GM19025 (cell line): ENCODE data around the gene RAB35.

Source experiments
- ATAC-seq: cut with Tn5 transposase; IDR thresholded peaks from one replicate; pipeline ENCODE4 v1.9.1; 2021; ENCODE audit warnings: mild to moderate bottlenecking, low read depth, moderate library complexity; ENCODE audit not compliant: unreplicated experiment

Gene RAB35

DNA sequence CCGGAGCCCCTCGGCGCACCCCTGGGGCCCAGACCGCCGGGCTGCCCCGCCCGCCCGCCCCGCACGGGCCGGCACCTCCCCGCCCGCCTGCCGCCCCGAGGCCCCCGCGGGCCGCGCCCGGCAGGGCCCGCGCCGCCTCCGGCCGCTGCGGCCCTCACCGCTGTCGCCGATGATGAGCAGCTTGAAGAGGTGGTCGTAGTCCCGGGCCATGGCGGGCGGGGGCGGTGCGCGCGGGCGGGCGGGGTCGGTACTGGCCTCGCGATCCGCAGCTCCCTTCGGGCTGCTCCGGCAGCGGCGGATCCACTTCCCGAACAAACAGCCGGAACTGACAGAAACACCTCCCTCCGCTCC lies at the start of gene RAB35:
RAB35 (minus strand) TSS at position 313 of the 351 bp plus-strand sequence; CDS start at position 210, 103 bp downstream.
- ATAC-seq: peak; percentile 5

DNA sequence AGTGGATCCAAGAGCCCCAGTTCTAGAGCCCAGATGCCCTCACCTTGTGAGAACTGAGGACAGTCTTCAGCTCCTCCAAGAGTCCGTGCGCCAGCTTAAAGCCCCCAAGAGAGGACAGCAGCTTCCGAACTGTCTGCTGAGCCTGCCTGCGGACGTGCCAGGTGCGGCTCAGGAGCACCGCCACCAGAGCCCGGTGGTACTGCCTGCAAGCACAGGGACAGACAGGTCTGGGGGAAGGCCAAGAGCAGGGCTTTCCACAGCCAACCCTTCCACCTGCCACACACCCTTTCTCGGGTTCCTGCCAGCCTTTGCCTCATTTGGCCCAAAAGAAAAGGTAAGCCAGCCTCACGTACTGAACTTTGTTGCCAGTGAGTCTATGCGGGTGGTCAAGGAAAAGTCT lies 47.7 kb upstream of the RAB35 start:
- no peak for ATAC-seq

DNA sequence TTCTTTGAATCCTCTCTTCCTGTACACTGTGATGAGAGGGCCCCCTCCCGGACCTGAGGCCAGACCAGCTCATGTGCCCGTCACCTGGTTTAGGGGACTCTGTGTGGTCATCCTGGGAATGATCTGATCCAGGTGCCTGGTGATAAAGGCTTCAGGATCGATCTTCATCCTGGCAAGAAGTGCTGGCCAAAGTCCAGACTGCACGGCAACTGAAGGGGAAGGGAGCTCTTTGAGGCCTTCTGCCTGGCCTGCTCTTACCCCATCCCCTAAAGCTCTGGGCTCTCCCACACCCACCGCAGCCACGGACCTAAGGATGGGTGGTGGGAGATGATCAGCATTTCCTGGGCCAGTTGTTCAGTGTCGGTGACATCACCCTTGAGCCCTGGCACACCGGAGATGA lies 46.2 kb upstream of the RAB35 start:
- no peak for ATAC-seq

DNA sequence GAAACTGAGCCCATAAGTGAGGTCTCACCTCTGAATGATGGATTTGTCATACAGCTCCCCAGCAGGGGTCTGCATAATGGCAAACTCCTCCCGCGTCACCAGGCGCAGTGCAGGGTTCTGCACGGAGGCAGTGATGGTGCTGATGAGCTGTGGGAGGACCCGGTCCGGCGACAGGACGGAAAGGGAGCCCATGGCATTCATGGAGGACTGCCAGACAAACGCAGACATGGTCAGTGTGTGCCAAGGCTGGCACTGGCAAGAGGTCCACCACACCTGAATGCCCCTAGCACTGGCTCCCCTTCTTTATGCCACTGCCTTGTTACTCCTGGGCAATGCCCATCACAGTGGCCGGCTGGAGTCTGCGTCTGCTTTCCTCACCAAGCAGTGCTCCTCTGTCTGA lies 45.3 kb upstream of the RAB35 start:
- no peak for ATAC-seq

DNA sequence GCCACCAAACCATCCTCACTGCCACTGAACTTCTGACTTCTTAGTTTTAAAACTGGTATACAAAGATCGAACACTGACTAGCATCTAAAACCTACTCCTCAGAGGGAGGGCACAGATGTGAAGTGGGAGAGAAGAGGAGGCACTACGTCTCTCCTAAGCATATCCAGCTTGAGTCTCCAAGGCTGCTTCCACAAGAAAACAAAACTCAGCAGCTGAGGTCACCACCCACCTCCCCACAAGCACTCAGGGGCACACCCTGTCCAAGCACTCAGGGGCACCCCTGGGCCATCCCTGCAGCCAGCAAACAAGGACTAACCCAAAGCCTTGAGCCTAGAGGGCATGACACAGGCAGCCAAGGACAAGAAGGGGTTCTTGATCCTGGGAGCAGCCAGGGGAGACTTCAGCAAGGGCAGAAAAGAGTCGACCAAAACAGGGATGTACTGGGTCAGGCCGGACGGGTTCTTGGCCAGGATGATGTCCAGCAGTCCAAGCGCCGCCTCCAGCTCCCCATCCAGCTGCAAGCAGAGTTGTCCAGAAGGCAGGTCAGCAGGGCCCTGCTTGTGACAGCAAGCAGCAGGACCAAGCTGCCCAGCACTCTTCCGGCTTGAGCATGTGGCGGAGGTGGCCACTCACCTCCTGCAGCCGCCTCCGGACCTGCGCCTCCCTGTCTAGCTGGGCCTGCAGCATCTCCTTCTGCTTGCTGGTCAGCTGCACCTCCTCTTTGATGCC lies 43.1 kb upstream of the RAB35 start:
- ATAC-seq: no peak

DNA sequence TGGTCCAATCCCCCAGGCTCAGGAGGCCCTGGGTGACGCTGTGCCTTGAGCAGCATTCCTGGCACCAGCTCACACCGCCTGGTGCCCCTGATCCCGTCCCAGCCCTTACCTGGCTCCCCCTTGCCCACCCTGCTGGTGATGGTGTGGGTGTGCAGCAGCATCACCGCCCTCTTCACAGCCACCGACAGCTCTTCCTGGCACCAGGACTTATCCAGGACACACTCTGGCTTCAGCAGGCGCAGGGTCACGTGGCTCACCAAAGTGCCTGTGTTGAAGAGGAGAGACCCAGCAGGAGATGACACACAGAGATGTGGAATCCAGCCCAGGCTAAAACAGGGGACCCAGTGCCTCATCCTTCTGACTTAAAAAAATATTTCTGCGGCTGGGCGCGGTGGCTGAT lies 41.8 kb upstream of the RAB35 start:
- no peak for ATAC-seq

DNA sequence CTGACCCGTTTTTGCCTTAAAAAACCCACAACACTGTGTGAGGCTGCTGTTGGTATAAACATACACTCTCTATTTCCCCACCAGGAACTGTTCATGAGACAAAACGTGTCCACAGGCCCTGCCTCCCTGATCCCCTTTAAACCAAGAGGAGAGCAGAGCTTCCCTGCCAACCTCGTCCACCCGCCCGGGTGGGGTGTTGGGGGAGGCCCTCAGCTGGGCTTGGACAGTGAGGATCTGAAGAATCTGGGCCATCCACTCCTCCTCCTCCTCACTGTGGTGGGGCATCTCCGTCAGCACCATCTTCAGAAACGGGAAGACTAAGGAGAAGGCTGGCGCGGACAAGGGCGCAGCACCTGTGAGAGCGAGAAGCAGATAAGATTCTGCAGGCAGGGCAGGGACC lies 41.1 kb upstream of the RAB35 start:
- ATAC-seq: no peak

DNA sequence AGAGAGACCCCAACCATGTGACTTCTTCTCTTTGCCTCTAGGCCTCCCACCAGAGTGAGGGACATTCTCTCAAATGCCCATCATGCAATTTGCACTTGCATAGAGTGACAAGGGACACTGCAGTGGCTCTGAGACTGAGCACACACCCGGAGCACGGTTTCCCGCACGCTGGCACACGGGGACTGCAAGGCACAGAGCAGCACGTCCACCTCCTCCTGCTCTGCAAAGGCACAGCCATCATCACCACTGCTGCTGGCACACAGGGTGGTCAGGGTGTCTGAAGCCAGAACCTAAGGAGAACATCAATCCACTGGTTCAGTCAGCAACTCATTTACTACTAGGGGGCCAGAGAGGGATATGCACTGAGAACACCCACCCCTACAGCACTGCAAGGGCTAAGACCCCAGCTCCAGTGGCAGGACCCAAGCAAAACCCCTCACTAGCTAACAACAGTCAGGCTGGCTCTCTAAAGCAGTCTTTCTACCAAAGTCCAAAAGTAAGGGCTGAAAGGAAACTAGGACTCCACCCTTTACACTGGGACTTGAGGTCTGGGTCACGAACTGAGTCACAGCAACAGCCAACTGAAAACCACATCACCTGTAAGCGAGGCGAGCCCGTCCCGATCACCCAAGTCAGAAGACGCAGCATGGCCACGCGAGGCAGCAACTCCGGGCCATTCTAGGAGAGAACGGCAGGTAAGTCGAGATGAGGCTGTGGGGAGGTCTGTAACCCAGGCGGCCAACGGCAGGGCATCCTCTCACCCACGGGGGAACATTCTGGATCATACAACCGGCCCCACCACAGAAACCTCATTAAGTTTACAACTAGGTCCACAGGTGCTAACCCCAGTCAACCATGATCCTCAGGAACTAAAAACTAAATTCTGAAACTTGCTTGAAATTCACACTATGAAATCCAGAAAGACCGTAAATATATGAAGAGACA lies 40.0 kb upstream of the RAB35 start:
- ATAC-seq: no peak

DNA sequence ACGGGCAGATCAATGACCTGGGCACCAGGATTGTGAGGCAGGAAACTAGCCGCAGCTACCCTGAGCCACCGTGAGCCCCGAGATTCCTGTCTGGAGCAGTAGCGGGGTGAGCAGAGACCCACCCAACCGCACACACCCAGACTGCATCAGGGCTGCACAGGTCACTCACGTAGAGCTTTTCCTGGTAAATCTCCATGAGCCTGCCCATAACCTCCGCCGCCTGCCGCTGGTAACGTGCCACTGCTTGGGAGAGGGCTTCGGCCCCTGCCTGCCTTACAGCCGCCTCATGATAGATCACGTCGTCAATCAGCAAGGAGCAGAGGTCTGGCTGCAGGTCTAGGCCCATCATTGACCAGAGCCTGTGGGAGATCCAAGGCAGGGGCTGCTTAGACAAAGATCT lies 38.5 kb upstream of the RAB35 start:
- no peak for ATAC-seq

DNA sequence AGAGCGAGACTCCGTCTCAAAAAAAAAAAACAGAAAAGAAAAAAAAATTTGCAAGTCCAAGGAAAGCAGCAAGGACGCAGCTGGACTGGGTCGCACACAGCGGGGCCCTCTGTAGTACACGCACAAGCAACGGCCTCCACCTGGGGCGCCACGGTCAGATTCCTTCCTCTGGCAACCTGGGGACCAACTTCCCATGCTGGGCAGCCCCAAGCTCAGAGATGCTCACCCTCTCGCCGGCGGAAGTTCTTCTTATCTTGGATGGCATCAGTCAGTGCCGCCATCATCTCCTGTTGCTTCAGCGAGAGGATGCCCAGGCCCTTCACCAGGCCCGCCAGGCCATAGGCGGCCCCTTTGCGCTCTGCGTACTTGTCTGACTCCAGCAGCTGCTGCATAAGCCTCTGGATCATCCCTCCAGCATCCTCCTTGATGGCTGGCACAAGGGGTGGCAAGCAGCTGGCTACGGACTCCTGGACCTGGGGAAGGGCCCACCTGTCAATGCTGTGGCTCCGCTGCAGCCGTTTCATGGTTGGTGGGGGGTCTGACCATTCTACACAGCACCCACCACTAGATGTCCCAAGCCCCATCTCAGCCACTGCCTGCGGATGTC lies 34.5 kb upstream of the RAB35 start:
- ATAC-seq: no peak

DNA sequence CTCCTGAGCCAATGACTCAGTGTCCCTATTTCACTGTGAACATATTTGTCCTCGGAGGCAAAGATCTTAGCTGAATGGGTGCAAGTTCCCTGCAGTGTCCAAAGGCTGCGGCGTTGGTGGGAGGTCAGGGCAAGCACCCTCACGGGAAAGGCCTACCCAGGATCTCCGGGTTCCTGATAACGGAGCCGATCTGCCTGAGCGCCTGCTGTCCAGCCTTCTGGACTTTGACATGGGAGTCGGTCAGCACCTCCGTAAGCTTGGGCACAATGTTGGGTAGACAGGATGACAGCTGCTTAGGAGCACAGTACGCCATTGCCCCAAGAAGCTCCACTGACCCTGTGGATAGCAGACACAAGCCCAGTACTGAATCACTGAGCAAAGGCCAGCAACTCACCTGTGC lies 31.5 kb upstream of the RAB35 start:
- ATAC-seq: no peak

DNA sequence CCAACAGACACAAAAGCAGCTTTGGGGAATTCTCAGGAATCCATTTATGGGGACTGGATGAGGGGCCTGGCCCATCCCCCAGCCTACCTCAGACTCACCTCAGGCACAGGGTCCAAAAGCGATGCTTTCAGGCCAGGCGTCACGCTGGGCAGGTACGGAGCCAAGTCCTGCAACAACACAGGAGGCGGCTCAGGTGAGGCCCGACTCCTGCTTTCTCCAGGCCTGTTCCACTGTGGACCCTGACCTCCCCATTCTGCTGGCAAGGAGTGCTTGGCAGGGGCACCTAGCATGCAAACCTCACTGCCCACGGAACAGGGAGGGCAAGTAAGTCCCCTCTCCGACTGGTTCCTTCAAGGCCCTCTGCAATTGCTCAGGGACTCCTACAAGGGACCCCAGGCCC lies 28.6 kb upstream of the RAB35 start:
- ATAC-seq: no peak

DNA sequence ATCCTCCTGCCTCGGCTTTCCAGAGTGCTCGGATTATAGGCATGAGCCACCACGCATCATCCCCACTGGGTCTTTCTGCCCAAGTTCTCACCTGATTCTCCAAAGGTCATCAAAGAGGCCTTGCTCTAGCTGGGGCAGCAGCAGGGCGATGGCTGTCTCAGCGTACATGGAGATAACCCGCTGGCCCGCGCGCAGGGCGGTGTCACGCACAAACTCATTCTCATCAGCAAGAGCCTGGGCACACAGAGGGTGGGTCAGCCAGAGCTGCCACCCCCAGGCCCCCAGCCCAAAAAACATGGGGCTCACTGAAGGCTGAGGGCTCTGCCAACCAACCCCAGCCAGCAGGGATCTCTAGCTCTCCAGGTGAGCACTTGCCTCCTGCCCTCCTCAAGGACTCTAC lies 27.7 kb upstream of the RAB35 start:
- ATAC-seq: no peak

DNA sequence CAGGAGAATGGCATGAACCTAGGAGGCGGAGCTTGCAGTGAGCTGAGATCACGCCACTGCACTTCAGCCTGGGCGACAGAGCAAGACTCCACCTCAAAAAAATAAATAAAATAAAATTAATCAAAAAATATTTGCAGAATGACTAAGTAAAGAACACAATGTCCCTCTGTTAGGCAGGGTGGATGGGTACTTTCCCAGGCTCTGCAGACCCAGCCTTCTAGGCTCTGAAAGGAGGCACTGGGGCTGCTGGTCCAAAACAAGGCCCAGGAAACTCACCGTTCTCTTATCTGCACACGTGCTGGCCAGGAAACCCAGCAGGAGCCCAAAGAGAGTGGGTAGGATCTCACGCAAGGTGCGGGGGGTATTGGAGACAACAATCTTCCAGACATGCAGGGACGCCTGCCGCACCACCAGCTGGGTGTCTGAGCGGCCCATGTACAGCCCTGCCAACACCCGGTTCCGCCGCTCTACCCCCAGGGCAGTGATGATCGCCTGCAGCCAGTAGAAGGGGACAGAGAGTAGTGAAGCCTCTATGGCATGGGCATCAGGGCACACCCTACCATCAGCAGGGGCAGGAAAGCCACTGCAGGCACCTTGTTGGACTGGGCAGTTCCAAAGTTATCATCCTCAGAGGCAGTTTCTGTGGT lies 25.8 kb upstream of the RAB35 start:
- no peak for ATAC-seq

DNA sequence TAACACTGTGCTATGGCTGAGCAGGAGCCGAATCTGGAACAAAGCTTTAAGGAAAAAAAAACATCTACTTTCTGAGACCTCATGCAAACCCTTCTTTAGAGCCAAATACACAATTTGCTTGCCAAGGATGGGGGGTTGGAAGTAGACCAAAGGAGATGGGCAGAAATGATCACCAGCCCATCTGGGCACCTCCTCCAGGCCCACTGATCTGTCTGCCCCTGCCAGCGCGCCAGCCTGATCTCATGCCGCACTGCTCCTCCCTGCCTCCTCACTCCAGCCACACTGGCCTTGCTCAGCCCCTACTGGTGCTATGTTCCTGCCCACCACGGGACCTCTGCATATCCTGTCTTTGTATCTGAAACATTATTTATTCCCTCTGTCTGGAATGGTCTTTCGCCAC lies 24.8 kb upstream of the RAB35 start:
- ATAC-seq: no peak

DNA sequence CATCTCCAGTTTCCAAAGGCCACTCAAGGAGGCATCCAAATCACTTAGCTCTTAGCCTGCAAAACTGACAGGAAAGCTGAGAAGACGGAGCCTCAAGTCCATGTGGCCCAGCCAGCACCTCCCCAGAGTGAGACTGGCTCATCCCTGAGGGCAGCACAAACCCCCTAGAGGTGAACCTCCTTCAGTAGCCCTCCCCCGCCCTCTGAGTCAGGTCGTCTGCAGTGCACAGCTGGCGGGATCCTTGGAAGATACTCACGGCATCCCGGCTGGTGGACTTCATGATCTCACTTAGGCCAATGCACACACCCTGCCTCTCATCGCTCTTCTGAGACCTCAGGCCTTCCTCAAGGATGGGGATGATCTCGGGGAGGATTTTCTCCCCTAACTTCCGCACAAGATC lies 24.1 kb upstream of the RAB35 start:
- no peak for ATAC-seq

DNA sequence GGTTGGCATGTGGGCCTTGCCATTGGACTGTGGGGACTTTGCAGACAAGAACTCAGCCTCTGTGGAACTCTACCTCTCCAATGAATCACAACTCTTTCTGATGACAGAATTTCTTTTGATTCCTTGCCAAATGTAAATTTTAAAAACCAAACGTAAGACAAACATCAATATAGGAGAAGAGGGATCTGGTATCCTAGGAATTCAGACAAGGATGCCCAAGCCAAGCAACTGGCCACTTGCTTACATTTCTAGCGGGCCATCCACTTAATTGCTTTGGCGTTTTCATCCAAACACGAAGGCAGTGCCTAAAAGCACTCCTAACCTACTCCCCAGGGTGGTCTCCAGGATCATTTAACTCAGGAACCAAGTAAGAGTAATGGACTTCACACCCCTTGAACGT lies 23.4 kb upstream of the RAB35 start:
- ATAC-seq: no peak

DNA sequence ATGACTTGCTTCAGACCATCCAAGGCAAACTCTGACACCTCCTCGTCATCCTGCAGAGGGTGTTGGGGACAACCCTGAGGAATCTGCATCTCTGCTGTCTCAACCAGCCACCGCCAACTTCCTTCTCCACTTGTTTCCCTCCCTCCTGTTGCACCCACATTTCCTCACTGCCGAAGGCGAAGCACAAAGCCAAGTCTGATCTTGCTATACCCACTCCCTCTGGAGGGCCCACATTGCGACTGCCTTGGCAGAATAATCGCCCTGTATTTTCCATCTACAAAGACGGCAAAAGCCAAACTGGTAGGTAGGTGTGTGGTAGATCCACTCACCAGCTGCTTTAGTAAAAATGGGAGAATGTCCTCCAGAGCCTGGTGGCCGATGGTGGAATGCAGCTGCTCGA lies 21.8 kb upstream of the RAB35 start:
- no peak for ATAC-seq

DNA sequence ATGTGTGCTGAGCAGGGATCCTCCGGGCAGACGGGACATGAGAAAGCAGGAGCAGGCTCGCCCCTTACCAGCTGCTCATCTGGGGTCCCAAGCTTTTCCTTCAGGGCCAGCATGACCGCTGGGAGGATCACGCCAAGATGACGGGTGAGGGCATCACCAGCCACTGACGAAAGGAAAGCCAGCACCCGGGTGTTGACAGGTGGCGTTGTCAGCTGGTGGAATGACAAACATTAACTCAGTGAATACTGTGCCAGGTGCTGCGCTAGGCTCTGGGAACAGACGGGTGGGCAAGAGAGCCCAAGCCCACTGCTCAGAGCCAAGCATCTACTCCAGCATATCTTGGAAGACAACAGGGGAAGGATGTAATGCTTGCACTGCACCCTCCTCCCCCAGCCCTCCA lies 21.3 kb upstream of the RAB35 start:
- ATAC-seq: no peak

DNA sequence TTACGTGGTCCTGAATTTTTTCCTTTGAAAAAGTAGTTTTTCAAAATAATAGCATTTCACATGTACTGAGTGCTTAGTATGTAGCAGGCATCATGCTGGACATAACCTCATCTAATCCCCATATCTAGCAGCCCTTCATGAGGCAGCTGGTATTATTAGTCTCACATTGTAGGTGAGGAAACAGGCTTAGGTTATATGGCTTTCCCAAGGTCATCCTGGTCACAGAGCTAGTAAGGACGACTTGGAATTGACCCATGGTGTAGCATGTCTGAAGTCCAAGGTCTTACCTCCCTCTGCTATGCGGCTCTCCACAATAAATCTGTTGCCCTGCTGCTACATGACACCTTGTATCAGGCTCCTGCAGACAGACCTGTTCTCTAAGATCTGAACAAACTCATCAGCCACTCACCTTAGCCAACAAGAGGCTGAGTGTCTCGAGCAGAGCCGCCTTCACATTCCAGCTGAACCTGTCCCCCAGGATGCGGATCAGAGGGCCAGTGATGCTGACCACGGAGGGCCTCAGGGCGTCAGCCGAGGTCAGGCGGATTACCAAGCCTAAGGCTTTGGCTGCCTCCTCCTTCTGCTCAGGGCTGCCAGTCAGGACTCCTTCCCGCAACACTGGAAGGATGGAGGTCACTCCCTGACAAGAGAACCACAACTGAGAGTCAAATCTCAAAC lies 19.7 kb upstream of the RAB35 start:
- ATAC-seq: no peak
